SK-N-SH treated with all-trans-retinoic acid at 6 μM for 48 hours (cell line): ENCODE data around the gene SPAG9.
A peak's percentile ranks its signal among the peaks of the same experiment; 100 is the strongest.

Source experiments
- ATAC-seq: fragments of 200-7000 bp; cut with Tn5 transposase; 3 replicates; pipeline ENCODE4 v1.9.1; 2020; ENCODE audit warnings: mild to moderate bottlenecking, moderate library complexity
- ARNTL ChIP-seq: fragments of 450-650 bp; formaldehyde crosslinking; IDR thresholded peaks from 2 replicates; pipeline ENCODE4 v1.5.0; 2020; ENCODE audit warnings: low read depth, mild to moderate bottlenecking, moderate library complexity, borderline replicate concordance
- BACH2 ChIP-seq: fragments of 250-450 bp; sonication (Bioruptor Pico); IDR thresholded peaks from 2 replicates; pipeline ENCODE4 v1.9.0; 2021; ENCODE audit warnings: mild to moderate bottlenecking, borderline replicate concordance
- CREB5 ChIP-seq: fragments of 250-450 bp; sonication (Bioruptor Pico); IDR thresholded peaks from 2 replicates; pipeline ENCODE4 v1.5.1; 2020; ENCODE audit warnings: low read depth, mild to moderate bottlenecking, moderate library complexity
- CSRNP3 ChIP-seq: fragments of 250-450 bp; sonication (Bioruptor Pico); IDR thresholded peaks from 2 replicates; pipeline ENCODE4 v1.5.1; 2021; ENCODE audit warnings: mild to moderate bottlenecking, moderate library complexity
- ESRRG ChIP-seq: fragments of 250-450 bp; sonication (Bioruptor Pico); IDR thresholded peaks from 2 replicates; pipeline ENCODE4 v1.6.1; 2021; ENCODE audit warnings: mild to moderate bottlenecking
- GLIS3 ChIP-seq: fragments of 250-450 bp; sonication (Bioruptor Pico); IDR thresholded peaks from 2 replicates; pipeline ENCODE4 v1.5.0; 2020; ENCODE audit warnings: mild to moderate bottlenecking, moderate library complexity
- ISL1 ChIP-seq: fragments of 250-450 bp; sonication (Bioruptor Pico); IDR thresholded peaks from 2 replicates; pipeline ENCODE4 v2.1.2; 2022; ENCODE audit warnings: mild to moderate bottlenecking, moderate library complexity
- OSR1 ChIP-seq: fragments of 250-450 bp; sonication (Bioruptor Pico); IDR thresholded peaks from 2 replicates; pipeline ENCODE4 v1.8.0; 2022; ENCODE audit warnings: moderate library complexity, mild to moderate bottlenecking, inconsistent platforms
- PPARA ChIP-seq: fragments of 250-450 bp; sonication (Bioruptor Pico); IDR thresholded peaks from 2 replicates; pipeline ENCODE4 v1.5.0; 2020; ENCODE audit warnings: mild to moderate bottlenecking, borderline replicate concordance
- RARB ChIP-seq: fragments of 250-450 bp; sonication (Bioruptor Pico); IDR thresholded peaks from 2 replicates; pipeline ENCODE4 v1.8.0; 2021; ENCODE audit warnings: mild to moderate bottlenecking, moderate library complexity
- TCF4 ChIP-seq: fragments of 250-450 bp; sonication (Bioruptor Pico); IDR thresholded peaks from 2 replicates; pipeline ENCODE4 v1.8.0; 2021; ENCODE audit warnings: mild to moderate bottlenecking, moderate library complexity, borderline replicate concordance
- TSHZ2 ChIP-seq: fragments of 250-450 bp; sonication (Bioruptor Pico); IDR thresholded peaks from 2 replicates; pipeline ENCODE4 v1.5.0; 2020; ENCODE audit warnings: mild to moderate bottlenecking, moderate library complexity
- ZC3H10 ChIP-seq: fragments of 250-450 bp; sonication (Bioruptor Pico); IDR thresholded peaks from 2 replicates; pipeline ENCODE4 v1.5.1; 2021; ENCODE audit warnings: mild to moderate bottlenecking, moderate library complexity
- ZFP3 ChIP-seq: fragments of 250-450 bp; sonication (Bioruptor Pico); IDR thresholded peaks from 2 replicates; pipeline ENCODE4 v1.5.0; 2020; ENCODE audit warnings: mild to moderate bottlenecking, moderate library complexity
- ZFP30 ChIP-seq: fragments of 450-650 bp; formaldehyde crosslinking; IDR thresholded peaks from 2 replicates; pipeline ENCODE4 v1.5.0; 2022; ENCODE audit warnings: mild to moderate bottlenecking, moderate library complexity
- ZNF565 ChIP-seq: fragments of 450-650 bp; formaldehyde crosslinking; conservative IDR thresholded peaks from 2 replicates; pipeline ENCODE4 v1.5.0; 2020; ENCODE audit warnings: low read depth, mild to moderate bottlenecking, moderate library complexity
- ZNF70 ChIP-seq: fragments of 450-650 bp; formaldehyde crosslinking; IDR thresholded peaks from 2 replicates; pipeline ENCODE4 v1.5.0; 2020; ENCODE audit warnings: mild to moderate bottlenecking, moderate library complexity
- ZNF8 ChIP-seq: fragments of 450-650 bp; formaldehyde crosslinking; IDR thresholded peaks from 2 replicates; pipeline ENCODE4 v1.5.0; 2020; ENCODE audit warnings: mild to moderate bottlenecking, moderate library complexity

SPAG9 gene

GRCh38 chr17:51133365-51133764, 12.7 kb upstream of the SPAG9 start:
- no peak for ATAC-seq
- TF ChIP-seq ZFP30 (no peak), RARB (CRISPR knock-in tag) (no peak), ESRRG (CRISPR knock-in tag) (no peak), OSR1 (no peak), ISL1 (CRISPR knock-in tag) (no peak), TSHZ2 (CRISPR knock-in tag) (no peak), TCF4 (CRISPR knock-in tag) (no peak), ZFP3 (CRISPR knock-in tag) (no peak)

GRCh38 chr17:51132964-51133319, 12.3 kb upstream of the SPAG9 start:
- peak; percentile 54; the same call in 2 of the 3 replicates for ATAC-seq
- TF ChIP-seq ZNF8 (CRISPR knock-in tag) (no peak), ARNTL (CRISPR knock-in tag) (no peak), ZFP30 (no peak), TCF4 (CRISPR knock-in tag) (no peak), ESRRG (CRISPR knock-in tag) (no peak), BACH2 (CRISPR knock-in tag) (no peak), ZFP3 (CRISPR knock-in tag) (no peak), ZC3H10 (CRISPR knock-in tag) (no peak), GLIS3 (CRISPR knock-in tag) (no peak), ZNF565 (CRISPR knock-in tag) (no peak)
- TF ChIP-seq, all 23 proteins: peak for 0

- ATAC-seq: no peak
- TF ChIP-seq PPARA (CRISPR knock-in tag) (no peak), CSRNP3 (CRISPR knock-in tag) (no peak), ISL1 (CRISPR knock-in tag) (no peak), ESRRG (CRISPR knock-in tag) (no peak), RARB (CRISPR knock-in tag) (no peak), ZNF8 (CRISPR knock-in tag) (no peak), CREB5 (CRISPR knock-in tag) (no peak), ZNF70 (CRISPR knock-in tag) (no peak), BACH2 (CRISPR knock-in tag) (no peak), ZFP30 (no peak), TCF4 (CRISPR knock-in tag) (no peak), ZC3H10 (CRISPR knock-in tag) (no peak), ZFP3 (CRISPR knock-in tag) (no peak), OSR1 (no peak), ZNF565 (CRISPR knock-in tag) (no peak), TSHZ2 (CRISPR knock-in tag) (no peak), ARNTL (CRISPR knock-in tag) (no peak)
Observed at GRCh38 chr17:51128076-51128475, 7.4 kb upstream of the SPAG9 start.
